Activated T-helper 1 cell treated with anti-CD3 and anti-CD28 coated beads, Interleukin-12 subunit alpha, Interleukin-12 subunit beta, Interleukin-2, Interleukin-4 antibody, amounts not matched to agents 30 ng/mL and 10 ng/mL and 1 ng/mL, durations not matched to agents 14 hours and 24 hours and 36 hours (primary cell): ENCODE data around the gene WBP4. TPM values are rescaled to one million over a fixed set of nuclear protein-coding genes. Genes with fewer than 3 reads are reported as not detected.
"Not testable (repeated sequence)": the region's sequence is repeated elsewhere in the genome, so short reads cannot be mapped to it uniquely, and the experiment has no call there.

Experiments
- DNase-seq: peaks from one replicate; pipeline ENCODE4 v3.0.0; 2021; ENCODE audit warnings: low spot score
- H3K27ac Mint-ChIP-seq: one replicate; pipeline ENCODE4 v1.8.0; 2021; ENCODE audit warnings: mild to moderate bottlenecking, mixed read lengths
- H3K27me3 Mint-ChIP-seq: one replicate; pipeline ENCODE4 v1.8.0; 2022; ENCODE audit warnings: mild to moderate bottlenecking, moderate library complexity, mixed read lengths; ENCODE audit not compliant: insufficient read depth
- H3K36me3 Mint-ChIP-seq: one replicate; pipeline ENCODE4 v1.8.0; 2021; ENCODE audit warnings: low read depth, mixed read lengths
- H3K4me1 Mint-ChIP-seq: one replicate; pipeline ENCODE4 v1.8.0; 2021; ENCODE audit warnings: low read depth, mixed read lengths
- H3K4me3 Mint-ChIP-seq: one replicate; pipeline ENCODE4 v1.8.0; 2021; ENCODE audit warnings: mild to moderate bottlenecking, moderate library complexity, mixed read lengths
- H3K9me3 Mint-ChIP-seq: one replicate; pipeline ENCODE4 v1.8.0; 2021; ENCODE audit warnings: mixed read lengths
- intact Hi-C: fragments of 100-400 bp; cut with micrococcal nuclease; formaldehyde crosslinking; loops from one replicate; pipeline ENCODE4 v1.15.1; 2024
- total RNA-seq: library from RNA; stranded (reverse); gene quantifications from 2 replicates; pipeline ENCODE4 v1.2.3, GENCODE V29; 2022

The WBP4 gene
- total RNA-seq, 1 donor from 2014 or later = 13.4 TPM

GRCh38 chr13:41028051-41028450 lies 33.3 kb upstream of the WBP4 start:
- Mint-ChIP-seq H3K36me3 (peaks cover 8% of the 10 kb centered on the region), H3K4me1 (peaks cover 31% of the 10 kb centered on the region), H3K27me3 (no peaks in the 10 kb centered on the region), H3K9me3 (no peaks in the 10 kb centered on the region), H3K27ac (no peak overlapping the region), H3K4me3 (no peak overlapping the region)
- no peak for DNase-seq
- intact Hi-C loops = loop anchor here (10.0 kb wide), 1 partner anchor 233 kb away; no protein-coding TSS in a partner anchor

GRCh38 chr13:41029629-41030028 lies 31.7 kb upstream of the WBP4 start:
- Mint-ChIP-seq H3K4me3 (no peak overlapping the region), H3K27me3 (no peaks in the 10 kb centered on the region), H3K27ac (no peak overlapping the region), H3K4me1 (peaks cover 28% of the 10 kb centered on the region), H3K9me3 (no peaks in the 10 kb centered on the region), H3K36me3 (peaks cover 8% of the 10 kb centered on the region)
- intact Hi-C loops = loop anchor here (10.0 kb wide), 1 partner anchor 235 kb away; no protein-coding TSS in a partner anchor
- no peak for DNase-seq

DNA sequence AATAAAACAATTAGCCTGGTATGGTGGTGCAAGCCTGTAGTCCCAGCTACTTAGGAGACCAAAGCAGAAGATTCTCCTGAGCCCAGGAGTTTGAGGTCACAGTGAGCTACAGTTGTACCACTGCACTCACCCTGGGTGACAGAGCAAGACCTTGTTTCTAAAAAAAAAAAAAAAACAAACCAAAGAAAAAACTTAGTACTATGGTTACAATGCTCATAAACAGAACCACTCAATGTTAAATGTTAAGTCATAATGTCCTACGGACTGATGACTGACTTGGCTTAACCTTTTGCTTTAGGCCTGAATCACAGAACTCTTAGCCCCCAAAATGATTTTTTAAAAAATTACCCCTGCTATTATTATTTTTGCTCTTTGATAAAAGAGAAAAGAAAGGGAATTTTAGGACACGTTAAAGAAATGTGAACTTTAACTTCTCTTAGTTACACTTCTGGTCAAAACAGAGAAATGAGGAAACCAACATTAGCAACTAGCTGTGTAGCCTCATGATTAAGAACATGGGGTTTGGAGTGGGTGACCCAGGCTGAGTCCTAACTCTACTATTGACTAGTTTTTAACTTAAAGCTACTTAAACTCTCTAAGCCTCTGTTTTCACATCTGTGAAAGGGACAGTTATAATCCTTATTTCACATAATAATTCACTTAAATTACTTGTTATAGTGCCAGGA lies 28.5 kb upstream of the WBP4 start:
- Mint-ChIP-seq H3K36me3 (no peaks in the 10 kb centered on the region), H3K9me3 (no peaks in the 10 kb centered on the region), H3K4me3 (no peak overlapping the region), H3K27me3 (no peaks in the 10 kb centered on the region), H3K4me1 (peaks cover 16% of the 10 kb centered on the region), H3K27ac (no peak overlapping the region)
- intact Hi-C loops = no loop called here
- no peak for DNase-seq

DNA sequence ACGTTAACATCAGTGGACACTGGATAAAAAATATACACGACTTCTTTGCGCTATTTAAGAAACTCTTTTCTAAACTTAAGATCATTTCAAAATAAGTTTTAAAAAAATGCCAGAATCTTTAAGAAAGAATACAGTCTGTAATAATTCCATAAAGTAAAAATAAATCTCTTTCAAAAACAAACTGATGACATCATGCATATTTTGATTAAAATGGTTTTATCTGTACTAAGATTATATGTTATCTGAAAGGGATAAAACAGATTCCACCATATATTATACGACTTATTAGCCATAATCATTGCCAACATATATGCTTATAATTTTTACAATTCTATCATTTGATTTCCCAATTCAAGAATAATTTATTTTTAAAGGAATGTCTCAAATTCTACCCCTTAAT lies 26.9 kb upstream of the WBP4 start:
- no peaks in the 10 kb centered on the region for H3K36me3 Mint-ChIP-seq
- no peaks in the 10 kb centered on the region for H3K27me3 Mint-ChIP-seq
- intact Hi-C loops = no loop called here
- H3K4me1 Mint-ChIP-seq = peaks cover 16% of the 10 kb centered on the region
- H3K27ac Mint-ChIP-seq = no peak overlapping the region
- no peaks in the 10 kb centered on the region for H3K9me3 Mint-ChIP-seq
- H3K4me3 Mint-ChIP-seq = no peak overlapping the region
- DNase-seq = no peak

- H3K27me3 Mint-ChIP-seq = no peaks in the 10 kb centered on the region
- H3K27ac Mint-ChIP-seq = no peak overlapping the region
- intact Hi-C loops = no loop called here
- no peaks in the 10 kb centered on the region for H3K9me3 Mint-ChIP-seq
- no peak for DNase-seq
- H3K36me3 Mint-ChIP-seq = no peaks in the 10 kb centered on the region
- no peak overlapping the region for H3K4me3 Mint-ChIP-seq
- peaks cover 12% of the 10 kb centered on the region for H3K4me1 Mint-ChIP-seq
Measured at GRCh38 chr13:41034881-41035280, 26.4 kb upstream of the WBP4 start.

DNA sequence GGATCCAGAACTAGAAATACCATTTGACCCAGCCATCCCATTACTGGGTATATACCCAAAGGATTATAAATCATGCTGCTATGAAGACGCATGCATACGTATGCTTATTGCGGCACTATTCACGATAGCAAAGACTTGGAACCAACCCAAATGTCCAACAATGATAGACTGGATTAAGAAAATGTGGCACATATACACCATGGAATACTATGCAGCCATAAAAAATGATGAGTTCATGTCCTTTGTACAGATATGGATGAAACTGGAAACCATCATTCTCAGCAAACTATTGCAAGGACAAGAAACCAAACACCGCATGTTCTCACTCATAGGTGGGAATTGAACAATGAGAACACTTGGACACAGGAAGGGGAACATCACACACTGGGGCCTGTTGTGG lies 24.8 kb upstream of the WBP4 start:
- H3K4me3 Mint-ChIP-seq, H3K36me3 Mint-ChIP-seq, intact Hi-C loops, H3K27me3 Mint-ChIP-seq, H3K4me1 Mint-ChIP-seq, H3K27ac Mint-ChIP-seq, DNase-seq, H3K9me3 Mint-ChIP-seq: not testable (repeated sequence)

- no peak for DNase-seq
- Mint-ChIP-seq H3K27ac (no peak overlapping the region), H3K4me3 (no peak overlapping the region), H3K36me3 (peaks cover 7% of the 10 kb centered on the region), H3K27me3 (no peaks in the 10 kb centered on the region), H3K9me3 (peaks cover 4% of the 10 kb centered on the region), H3K4me1 (peaks cover 5% of the 10 kb centered on the region)
- intact Hi-C loops = no loop called here
Measured at GRCh38 chr13:41039746-41040145, 21.6 kb upstream of the WBP4 start.

GRCh38 chr13:41040584-41041334 lies 20.6 kb upstream of the WBP4 start:
- H3K36me3 Mint-ChIP-seq = peaks cover 17% of the 10 kb centered on the region
- DNase-seq = no peak
- H3K27ac Mint-ChIP-seq = peak overlapping the region; percentile 64
- H3K9me3 Mint-ChIP-seq = peaks cover 10% of the 10 kb centered on the region
- H3K27me3 Mint-ChIP-seq = no peaks in the 10 kb centered on the region
- H3K4me3 Mint-ChIP-seq = no peak overlapping the region
- no peaks in the 10 kb centered on the region for H3K4me1 Mint-ChIP-seq
- intact Hi-C loops = no loop called here

- H3K4me3 Mint-ChIP-seq, intact Hi-C loops: not testable (repeated sequence)
Measured at GRCh38 chr13:41042419-41042818, 18.9 kb upstream of the WBP4 start.

DNA sequence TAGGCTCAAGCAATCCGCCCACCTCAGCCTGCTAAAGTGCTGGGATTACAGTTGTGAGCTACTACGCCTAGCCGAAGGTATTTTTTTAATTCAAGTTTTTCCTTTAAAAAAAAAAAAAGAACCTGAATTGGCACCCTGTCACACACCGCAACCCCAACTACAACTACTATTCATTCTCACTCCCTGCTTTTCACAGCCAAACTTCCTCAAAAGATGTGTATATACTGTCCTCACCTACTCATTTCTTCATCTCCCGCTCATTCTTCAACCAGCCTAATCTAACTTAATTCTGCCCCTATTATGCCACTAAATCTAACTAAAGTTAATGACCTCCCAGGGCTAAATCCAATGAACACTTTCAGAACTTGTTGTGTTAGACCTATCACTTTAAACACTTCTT lies 12.7 kb upstream of the WBP4 start:
- intact Hi-C loops = no loop called here
- Mint-ChIP-seq H3K4me1 (peaks cover 4% of the 10 kb centered on the region), H3K27me3 (no peaks in the 10 kb centered on the region), H3K36me3 (peaks cover 29% of the 10 kb centered on the region), H3K27ac (no peak overlapping the region), H3K4me3 (no peak overlapping the region), H3K9me3 (peaks cover 23% of the 10 kb centered on the region)
- DNase-seq = no peak

More at GRCh38 chr13:41042419-41042818, 18.9 kb upstream of the WBP4 start:
- H3K4me1 Mint-ChIP-seq, H3K27me3 Mint-ChIP-seq, H3K27ac Mint-ChIP-seq, DNase-seq: not testable (repeated sequence)
- Mint-ChIP-seq H3K9me3 (peaks cover 17% of the 10 kb centered on the region), H3K36me3 (peaks cover 22% of the 10 kb centered on the region)

GRCh38 chr13:41049480-41050440 lies 11.5 kb upstream of the WBP4 start:
- H3K27ac Mint-ChIP-seq = no peak overlapping the region
- peaks cover 26% of the 10 kb centered on the region for H3K36me3 Mint-ChIP-seq
- no peak for DNase-seq
- peaks cover 21% of the 10 kb centered on the region for H3K9me3 Mint-ChIP-seq
- H3K4me3 Mint-ChIP-seq = no peak overlapping the region
- peaks cover 15% of the 10 kb centered on the region for H3K4me1 Mint-ChIP-seq
- no peaks in the 10 kb centered on the region for H3K27me3 Mint-ChIP-seq
- intact Hi-C loops = no loop called here

DNA sequence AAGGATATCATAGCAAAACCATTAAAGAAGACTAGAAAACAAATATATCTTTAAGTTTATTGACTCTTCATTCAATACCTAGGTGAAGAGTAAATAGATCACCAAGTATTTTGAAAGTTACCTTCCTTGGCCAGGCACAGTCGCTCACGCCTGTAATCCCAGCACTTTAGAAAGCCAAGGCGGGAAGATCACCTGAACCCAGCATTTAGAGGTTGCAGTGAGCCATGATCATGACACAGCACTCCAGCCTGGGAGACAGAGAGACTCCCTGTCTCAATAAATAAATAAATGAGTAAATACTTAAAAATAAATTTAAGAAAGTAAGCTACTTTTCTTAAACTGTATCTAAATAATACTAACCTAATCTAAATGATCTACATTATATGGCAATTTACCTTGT lies 8.9 kb upstream of the WBP4 start:
- Mint-ChIP-seq H3K27me3 (no peaks in the 10 kb centered on the region), H3K4me1 (peaks cover 33% of the 10 kb centered on the region), H3K36me3 (peaks cover 12% of the 10 kb centered on the region), H3K27ac (no peak overlapping the region), H3K9me3 (peaks cover 8% of the 10 kb centered on the region), H3K4me3 (no peak overlapping the region)
- DNase-seq = no peak
- intact Hi-C loops = no loop called here
